WTC11 (cell line): Measurements from ENCODE around the gene LRIG1. TPM values are rescaled to one million over a fixed set of nuclear protein-coding genes. Genes with fewer than 3 reads are reported as not detected.

Source experiments
- ATAC-seq: fragments of 200-7000 bp; cut with Tn5 transposase; 2 replicates; pipeline ENCODE4 v1.10.0; 2021; ENCODE audit warnings: mild to moderate bottlenecking, moderate library complexity
- CTCF ChIA-PET: fragments of 300-600 bp; sonication (Branson Sonifier 250); formaldehyde crosslinking; loops from one replicate; lab custom pipeline; 2021; ENCODE audit warnings: antibody characterized with exemption; lab: Charles Lee
- POLR2A ChIA-PET: fragments of 350-600 bp; sonication (Branson Sonifier 250); formaldehyde crosslinking; loops from one replicate; lab custom pipeline; 2021; ENCODE audit warnings: antibody characterized with exemption; lab: Charles Lee
- DNase-seq: peaks from one replicate; pipeline ENCODE4 v3.0.0; 2021; ENCODE audit warnings: low spot score
- H3K27ac Mint-ChIP-seq: 2 replicates; pipeline ENCODE4 v1.8.0; 2021; ENCODE audit warnings: mixed read lengths
- H3K27me3 Mint-ChIP-seq: 2 replicates; pipeline ENCODE4 v1.8.0; 2021; ENCODE audit warnings: low read depth, mild to moderate bottlenecking, moderate library complexity, mixed read lengths
- H3K36me3 Mint-ChIP-seq: 2 replicates; pipeline ENCODE4 v1.8.0; 2021; ENCODE audit warnings: mixed read lengths
- H3K4me1 Mint-ChIP-seq: 2 replicates; pipeline ENCODE4 v1.8.0; 2022; ENCODE audit warnings: mixed read lengths
- H3K4me3 Mint-ChIP-seq: 2 replicates; pipeline ENCODE4 v1.8.0; 2021; ENCODE audit warnings: mild to moderate bottlenecking, moderate library complexity, mixed read lengths
- H3K9me3 Mint-ChIP-seq: 2 replicates; pipeline ENCODE4 v1.8.0; 2021; ENCODE audit warnings: mixed read lengths
- AFF4 ChIP-seq: sonication (generic); formaldehyde crosslinking; IDR thresholded peaks from 2 replicates; pipeline ENCODE4 v1.8.1; 2023; ENCODE audit warnings: mild to moderate bottlenecking, missing genetic modification reagents, borderline replicate concordance
- AR ChIP-seq: fragments of 250-450 bp; sonication (Bioruptor Pico); IDR thresholded peaks from 2 replicates; pipeline ENCODE4 v1.9.0; 2021; ENCODE audit warnings: mild to moderate bottlenecking
- ATF3 ChIP-seq: sonication (generic); formaldehyde crosslinking; conservative IDR thresholded peaks from 2 replicates; pipeline ENCODE4 v1.8.1; 2022; ENCODE audit warnings: mild to moderate bottlenecking, missing genetic modification reagents
- CREM ChIP-seq: sonication (generic); formaldehyde crosslinking; IDR thresholded peaks from 2 replicates; pipeline ENCODE4 v1.8.1; 2022; ENCODE audit warnings: mild to moderate bottlenecking, missing genetic modification reagents, moderate library complexity
- ELF4 ChIP-seq: sonication (generic); formaldehyde crosslinking; IDR thresholded peaks from 2 replicates; pipeline ENCODE4 v1.8.1; 2022; ENCODE audit warnings: low read depth, mild to moderate bottlenecking, moderate library complexity, missing genetic modification reagents
- ETV6 ChIP-seq: sonication (generic); formaldehyde crosslinking; IDR thresholded peaks from 2 replicates; pipeline ENCODE4 v1.8.1; 2022; ENCODE audit warnings: mild to moderate bottlenecking, missing genetic modification reagents
- FOXP1 ChIP-seq: sonication (generic); formaldehyde crosslinking; IDR thresholded peaks from 2 replicates; pipeline ENCODE4 v1.8.0; 2022; ENCODE audit warnings: missing genetic modification reagents, mild to moderate bottlenecking, moderate library complexity, borderline replicate concordance
- HMGA2 ChIP-seq: fragments of 250-450 bp; sonication (Bioruptor Pico); IDR thresholded peaks from 2 replicates; pipeline ENCODE4 v1.4.0; 2021; ENCODE audit warnings: mild to moderate bottlenecking, moderate library complexity
- HMGXB4 ChIP-seq: sonication (generic); formaldehyde crosslinking; IDR thresholded peaks from 2 replicates; pipeline ENCODE4 v1.8.1; 2023; ENCODE audit warnings: mild to moderate bottlenecking, moderate library complexity, missing genetic modification reagents
- IRF2 ChIP-seq: sonication (generic); formaldehyde crosslinking; IDR thresholded peaks from 2 replicates; pipeline ENCODE4 v1.8.0; 2022; ENCODE audit warnings: low read depth, missing genetic modification reagents, borderline replicate concordance
- JAZF1 ChIP-seq: fragments of 250-450 bp; sonication (Bioruptor Pico); IDR thresholded peaks from 2 replicates; pipeline ENCODE4 v1.9.0; 2021; ENCODE audit warnings: moderate library complexity, mild to moderate bottlenecking, inconsistent platforms
- MYBL2 ChIP-seq: sonication (generic); formaldehyde crosslinking; IDR thresholded peaks from 2 replicates; pipeline ENCODE4 v1.8.1; 2023; ENCODE audit warnings: mild to moderate bottlenecking, moderate library complexity, missing genetic modification reagents
- NFE2L1 ChIP-seq: sonication (generic); formaldehyde crosslinking; IDR thresholded peaks from 2 replicates; pipeline ENCODE4 v1.8.1; 2023; ENCODE audit warnings: missing genetic modification reagents
- TEAD1 ChIP-seq: sonication (generic); formaldehyde crosslinking; IDR thresholded peaks from 2 replicates; pipeline ENCODE4 v1.8.0; 2022; ENCODE audit warnings: mild to moderate bottlenecking, missing genetic modification reagents
- USF1 ChIP-seq: sonication (generic); formaldehyde crosslinking; IDR thresholded peaks from 2 replicates; pipeline ENCODE4 v1.8.0; 2022; ENCODE audit warnings: mild to moderate bottlenecking, missing genetic modification reagents
- USF2 ChIP-seq: sonication (generic); formaldehyde crosslinking; IDR thresholded peaks from 2 replicates; pipeline ENCODE4 v1.8.1; 2023; ENCODE audit warnings: mild to moderate bottlenecking, missing genetic modification reagents, moderate library complexity
- ZBTB21 ChIP-seq: sonication (generic); formaldehyde crosslinking; IDR thresholded peaks from 2 replicates; pipeline ENCODE4 v1.8.1; 2023; ENCODE audit warnings: mild to moderate bottlenecking, missing genetic modification reagents, borderline replicate concordance
- ZBTB43 ChIP-seq: sonication (generic); formaldehyde crosslinking; IDR thresholded peaks from 2 replicates; pipeline ENCODE4 v1.8.1; 2023; ENCODE audit warnings: mild to moderate bottlenecking, missing genetic modification reagents
- total RNA-seq: library from RNA; stranded (reverse); gene quantifications from 3 replicates; pipeline ENCODE4 v1.2.3, GENCODE V29; 2021

The LRIG1 gene
- total RNA-seq, 1 experiment from 2014 or later: 105 TPM

- TF ChIP-seq AR (CRISPR knock-in tag): 0 out of 2 replicates have a peak, but pooled peaks have one; percentile 66
These were observed 56.6 kb downstream of the LRIG1 start (continued) for GRCh38 chr3:66444146-66444644.

GRCh38 chr3:66443118-66443803, 57.6 kb downstream of the LRIG1 start:
- peaks cover 93% of the 10 kb centered on the region for H3K4me1 Mint-ChIP-seq
- peak overlapping the region; percentile 100 for H3K27ac Mint-ChIP-seq
- H3K36me3 Mint-ChIP-seq: peaks cover 30% of the 10 kb centered on the region
- no peak for DNase-seq
- H3K27me3 Mint-ChIP-seq: no peaks in the 10 kb centered on the region
- POLR2A ChIA-PET: interaction anchor here (0.9 to 2.9 kb wide), 4 partner anchors 48 to 59 kb away, joined by 3 to 13 read pairs (median 5); no protein-coding TSS in a partner anchor
- TF ChIP-seq USF1: peak; percentile 60
- TF ChIP-seq USF2 (CRISPR knock-in tag): peak; percentile 79
- TF ChIP-seq FOXP1 (CRISPR knock-in tag): no peak
- no peak for TF ChIP-seq MYBL2
- no peaks in the 10 kb centered on the region for H3K9me3 Mint-ChIP-seq
- CTCF ChIA-PET: interaction anchor here (1.1 to 4.4 kb wide), 7 partner anchors 11 to 379 kb away, joined by 3 to 22 read pairs (median 6); no protein-coding TSS in a partner anchor
- peak overlapping the region; percentile 74 for H3K4me3 Mint-ChIP-seq
- ATAC-seq: peak; percentile 4

- peak overlapping the region; percentile 74 for H3K4me3 Mint-ChIP-seq
- H3K4me1 Mint-ChIP-seq: peaks cover 93% of the 10 kb centered on the region
- H3K9me3 Mint-ChIP-seq: no peaks in the 10 kb centered on the region
- POLR2A ChIA-PET: interaction anchor here (0.7 to 2.9 kb wide), 7 partner anchors 25 to 60 kb away, joined by 3 to 13 read pairs (median 4); no protein-coding TSS in a partner anchor
- peak; percentile 70 for DNase-seq
- CTCF ChIA-PET: interaction anchor here (0.5 to 4.4 kb wide), 9 partner anchors 12 to 380 kb away, joined by 3 to 22 read pairs (median 3); no protein-coding TSS in a partner anchor
- peak overlapping the region; percentile 100 for H3K27ac Mint-ChIP-seq
- peak; percentile 82 for ATAC-seq
- H3K27me3 Mint-ChIP-seq: no peaks in the 10 kb centered on the region
- H3K36me3 Mint-ChIP-seq: peaks cover 23% of the 10 kb centered on the region
- TF ChIP-seq ZBTB43 (CRISPR knock-in tag) (peak; percentile 80), NFE2L1 (CRISPR knock-in tag) (peak; percentile 92), ELF4 (no peak), ZBTB21 (peak; percentile 88), ETV6 (CRISPR knock-in tag) (peak; percentile 98), JAZF1 (CRISPR knock-in tag) (no peak), TEAD1 (CRISPR knock-in tag) (peak; percentile 98), HMGA2 (no peak), ATF3 (CRISPR knock-in tag) (no peak), IRF2 (CRISPR knock-in tag) (no peak), HMGXB4 (no peak), CREM (peak; percentile 64; the same call in 1 of the 2 replicates), AFF4 (peak; percentile 94)
These were observed 58.3 kb downstream of the LRIG1 start for GRCh38 chr3:66442254-66443117.
